ENCODE measurements around the gene PRKAA2.
A peak's percentile ranks its signal among the peaks of the same experiment; 100 is the strongest.

Gene PRKAA2

DNA sequence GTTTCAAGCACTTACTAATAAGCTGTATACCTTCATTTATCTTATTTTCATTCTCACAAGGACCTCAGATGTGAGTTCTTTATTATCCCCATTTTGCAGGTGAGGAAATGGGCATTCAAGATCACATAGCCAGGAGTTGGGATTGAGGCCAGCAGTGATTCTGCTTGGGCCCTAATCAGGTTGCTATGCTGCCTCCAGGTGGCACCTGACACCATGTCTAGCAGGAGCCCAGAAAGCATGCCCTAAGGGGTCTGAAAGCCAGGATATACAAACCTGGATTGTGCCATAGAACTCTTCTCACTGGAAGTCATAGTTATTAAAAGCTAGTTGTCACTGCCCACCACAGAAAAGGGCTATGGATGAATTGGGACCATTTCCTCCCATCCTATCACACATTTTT, 113.0 kb downstream of the PRKAA2 start:
- TF ChIP-seq RAD21 (IDR thresholded peaks at IDR 0.05; ENCODE audit: low read depth): peak; percentile 76
- no peak for TF ChIP-seq TCF12 (IDR thresholded peaks at IDR 0.05; ENCODE audit: low read depth)
- TF ChIP-seq NFIC (IDR thresholded peaks at IDR 0.05): 0 out of 2 replicates have a peak, but pooled peaks have one; percentile 28

DNA sequence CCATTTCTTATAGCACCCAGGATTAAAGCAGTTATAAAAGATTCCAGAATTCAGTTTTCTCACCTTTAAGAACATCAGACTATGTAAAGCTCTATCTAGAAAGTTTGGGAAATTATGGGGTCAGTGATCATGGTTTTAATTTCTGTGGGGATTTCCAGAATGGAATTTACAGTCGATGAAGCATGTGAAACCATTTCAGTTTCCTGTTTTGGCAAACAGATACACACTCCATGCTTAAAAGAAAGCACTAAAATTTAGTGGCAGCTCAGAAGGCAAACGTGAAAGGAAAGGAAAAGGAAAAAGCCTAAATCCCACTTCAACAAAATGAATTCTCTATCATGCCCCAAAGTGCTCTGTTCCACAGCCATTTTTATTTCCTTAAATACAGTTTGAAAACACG, 113.7 kb downstream of the PRKAA2 start:
- TF ChIP-seq, protein P1, sequence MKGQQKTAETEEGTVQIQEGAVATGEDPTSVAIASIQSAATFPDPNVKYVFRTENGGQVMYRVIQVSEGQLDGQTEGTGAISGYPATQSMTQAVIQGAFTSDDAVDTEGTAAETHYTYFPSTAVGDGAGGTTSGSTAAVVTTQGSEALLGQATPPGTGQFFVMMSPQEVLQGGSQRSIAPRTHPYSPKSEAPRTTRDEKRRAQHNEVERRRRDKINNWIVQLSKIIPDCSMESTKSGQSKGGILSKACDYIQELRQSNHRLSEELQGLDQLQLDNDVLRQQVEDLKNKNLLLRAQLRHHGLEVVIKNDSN (IDR thresholded peaks at IDR 0.05): no peak
- TF ChIP-seq, protein P2, sequence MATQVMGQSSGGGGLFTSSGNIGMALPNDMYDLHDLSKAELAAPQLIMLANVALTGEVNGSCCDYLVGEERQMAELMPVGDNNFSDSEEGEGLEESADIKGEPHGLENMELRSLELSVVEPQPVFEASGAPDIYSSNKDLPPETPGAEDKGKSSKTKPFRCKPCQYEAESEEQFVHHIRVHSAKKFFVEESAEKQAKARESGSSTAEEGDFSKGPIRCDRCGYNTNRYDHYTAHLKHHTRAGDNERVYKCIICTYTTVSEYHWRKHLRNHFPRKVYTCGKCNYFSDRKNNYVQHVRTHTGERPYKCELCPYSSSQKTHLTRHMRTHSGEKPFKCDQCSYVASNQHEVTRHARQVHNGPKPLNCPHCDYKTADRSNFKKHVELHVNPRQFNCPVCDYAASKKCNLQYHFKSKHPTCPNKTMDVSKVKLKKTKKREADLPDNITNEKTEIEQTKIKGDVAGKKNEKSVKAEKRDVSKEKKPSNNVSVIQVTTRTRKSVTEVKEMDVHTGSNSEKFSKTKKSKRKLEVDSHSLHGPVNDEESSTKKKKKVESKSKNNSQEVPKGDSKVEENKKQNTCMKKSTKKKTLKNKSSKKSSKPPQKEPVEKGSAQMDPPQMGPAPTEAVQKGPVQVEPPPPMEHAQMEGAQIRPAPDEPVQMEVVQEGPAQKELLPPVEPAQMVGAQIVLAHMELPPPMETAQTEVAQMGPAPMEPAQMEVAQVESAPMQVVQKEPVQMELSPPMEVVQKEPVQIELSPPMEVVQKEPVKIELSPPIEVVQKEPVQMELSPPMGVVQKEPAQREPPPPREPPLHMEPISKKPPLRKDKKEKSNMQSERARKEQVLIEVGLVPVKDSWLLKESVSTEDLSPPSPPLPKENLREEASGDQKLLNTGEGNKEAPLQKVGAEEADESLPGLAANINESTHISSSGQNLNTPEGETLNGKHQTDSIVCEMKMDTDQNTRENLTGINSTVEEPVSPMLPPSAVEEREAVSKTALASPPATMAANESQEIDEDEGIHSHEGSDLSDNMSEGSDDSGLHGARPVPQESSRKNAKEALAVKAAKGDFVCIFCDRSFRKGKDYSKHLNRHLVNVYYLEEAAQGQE (IDR thresholded peaks at IDR 0.05; ENCODE audit: low read depth): no peak
- TF ChIP-seq RAD21 (IDR thresholded peaks at IDR 0.05; ENCODE audit: low read depth) (no peak), CEBPB (IDR thresholded peaks at IDR 0.05) (no peak), NFIC (IDR thresholded peaks at IDR 0.05) (no peak), CREB1 (IDR thresholded peaks at IDR 0.05; ENCODE audit: low read depth) (no peak), EGR1 (IDR thresholded peaks at IDR 0.05) (no peak), TEAD4 (IDR thresholded peaks at IDR 0.05) (no peak), ZBTB7A (IDR thresholded peaks at IDR 0.05; ENCODE audit: low read depth) (no peak), EP300 (IDR thresholded peaks at IDR 0.05; ENCODE audit: borderline replicate concordance) (no peak), FOXM1 (IDR thresholded peaks at IDR 0.05; ENCODE audit: borderline replicate concordance, low read depth) (no peak), TAF1 (IDR thresholded peaks at IDR 0.05; ENCODE audit: low read depth) (no peak), TCF12 (IDR thresholded peaks at IDR 0.05; ENCODE audit: low read depth) (no peak), YY1 (IDR thresholded peaks at IDR 0.05; ENCODE audit: low read depth) (no peak)
- TF ChIP-seq, protein P3, sequence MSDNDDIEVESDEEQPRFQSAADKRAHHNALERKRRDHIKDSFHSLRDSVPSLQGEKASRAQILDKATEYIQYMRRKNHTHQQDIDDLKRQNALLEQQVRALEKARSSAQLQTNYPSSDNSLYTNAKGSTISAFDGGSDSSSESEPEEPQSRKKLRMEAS (IDR thresholded peaks at IDR 0.05): no peak

Data from Ishikawa (cell line).